Measurements from ENCODE around the gene RPP21.
"Not testable (repeated sequence)": the region's sequence is repeated elsewhere in the genome, so short reads cannot be mapped to it uniquely, and the experiment has no call there.

RPP21 gene

GRCh38 chr6:30331981-30332380 lies 13.0 kb upstream of the RPP21 start:
- DNase-seq = no peak

GRCh38 chr6:30334075-30334783 lies 10.7 kb upstream of the RPP21 start:
- no peak for DNase-seq

GRCh38 chr6:30340589-30341054 lies 4.3 kb upstream of the RPP21 start:
- no peak for DNase-seq

GRCh38 chr6:30341218-30341617 lies 3.7 kb upstream of the RPP21 start:
- DNase-seq = no peak

GRCh38 chr6:30341728-30342127 lies 3.2 kb upstream of the RPP21 start:
- no peak for DNase-seq

- no peak for DNase-seq
Observed at GRCh38 chr6:30344191-30344867, 627 bp upstream of the RPP21 start.

GRCh38 chr6:30345852-30346251 lies 896 bp downstream of the RPP21 start:
- no peak for DNase-seq

- no peak for DNase-seq
Observed at GRCh38 chr6:30348957-30349356, 4.0 kb downstream of the RPP21 start.

- no peak for DNase-seq
Observed at GRCh38 chr6:30349421-30350177, 4.6 kb downstream of the RPP21 start.

- DNase-seq = no peak
Observed at GRCh38 chr6:30350524-30350923, 5.6 kb downstream of the RPP21 start.

- DNase-seq = no peak
Observed at GRCh38 chr6:30352550-30352949, 7.6 kb downstream of the RPP21 start.

- no peak for DNase-seq
Observed at GRCh38 chr6:30355281-30355680, 10.3 kb downstream of the RPP21 start.

GRCh38 chr6:30356536-30356935 lies 11.6 kb downstream of the RPP21 start:
- DNase-seq = no peak

- peak; percentile 73 for DNase-seq
Observed at GRCh38 chr6:30357678-30358540, 13.0 kb downstream of the RPP21 start.

GRCh38 chr6:30359276-30359675 lies 14.3 kb downstream of the RPP21 start:
- no peak for DNase-seq

GRCh38 chr6:30360139-30360538 lies 15.2 kb downstream of the RPP21 start:
- no peak for DNase-seq

- no peak for DNase-seq
Observed at GRCh38 chr6:30361661-30362060, 16.7 kb downstream of the RPP21 start.

GRCh38 chr6:30363459-30363858 lies 18.5 kb downstream of the RPP21 start:
- DNase-seq = no peak

- no peak for DNase-seq
Observed at GRCh38 chr6:30364591-30364990, 19.6 kb downstream of the RPP21 start.

GRCh38 chr6:30369280-30369679 lies 24.3 kb downstream of the RPP21 start:
- not testable (repeated sequence) for DNase-seq

- no peak for DNase-seq
Observed at GRCh38 chr6:30378290-30378937, 33.5 kb downstream of the RPP21 start.

- DNase-seq = no peak
Observed at GRCh38 chr6:30380464-30380863, 35.5 kb downstream of the RPP21 start.
